Measurements from ENCODE around the gene MRPS6. TPM values are rescaled to one million over a fixed set of nuclear protein-coding genes. Genes with fewer than 3 reads are reported as not detected.

The MRPS6 gene
- total and polyA plus RNA-seq, 10 of the 15 experiments (the other 5 are each of a cell fraction or from before 2014, with no cell fraction given): 32.5 to 232 (median 90.3) TPM

GRCh38 chr21:34156957-34157356 lies 83.6 kb downstream of the MRPS6 start:
- no peak overlapping the region for H2AFZ ChIP-seq (ENCODE audit: control insufficient read depth, low read depth, low read length)
- H3K36me3 ChIP-seq (ENCODE audit: control insufficient read depth in 2 of 2, insufficient read depth in 2 of 2, low read length in 1 of 2): no peaks in the 10 kb centered on the region
- FAIRE-seq: no peak
- TF ChIP-seq KAT2A (conservative IDR thresholded peaks at IDR 0.05; ENCODE audit: control insufficient read depth, low read depth, low read length) (no peak), IRF3 (IDR thresholded peaks at IDR 0.05) (no peak), YBX1 (IDR thresholded peaks at IDR 0.05) (no peak), BCL11A (IDR thresholded peaks at IDR 0.05; ENCODE audit: low read depth, low read length) (no peak), WRNIP1 (IDR thresholded peaks at IDR 0.05; ENCODE audit: borderline replicate concordance, low read depth, low read length) (no peak), PAX8 (IDR thresholded peaks at IDR 0.05) (no peak), RCOR1 (conservative IDR thresholded peaks at IDR 0.05; ENCODE audit: low read depth, low read length) (no peak), RFX5 (IDR thresholded peaks at IDR 0.05; ENCODE audit: low read depth, low read length) (no peak), NFIC (IDR thresholded peaks at IDR 0.05; ENCODE audit: low read depth, low read length) (no peak), ZBED1 (IDR thresholded peaks at IDR 0.05; ENCODE audit: borderline replicate concordance) (no peak), BACH1 (IDR thresholded peaks at IDR 0.05; ENCODE audit: borderline replicate concordance) (no peak)
- TF ChIP-seq, protein P1, sequence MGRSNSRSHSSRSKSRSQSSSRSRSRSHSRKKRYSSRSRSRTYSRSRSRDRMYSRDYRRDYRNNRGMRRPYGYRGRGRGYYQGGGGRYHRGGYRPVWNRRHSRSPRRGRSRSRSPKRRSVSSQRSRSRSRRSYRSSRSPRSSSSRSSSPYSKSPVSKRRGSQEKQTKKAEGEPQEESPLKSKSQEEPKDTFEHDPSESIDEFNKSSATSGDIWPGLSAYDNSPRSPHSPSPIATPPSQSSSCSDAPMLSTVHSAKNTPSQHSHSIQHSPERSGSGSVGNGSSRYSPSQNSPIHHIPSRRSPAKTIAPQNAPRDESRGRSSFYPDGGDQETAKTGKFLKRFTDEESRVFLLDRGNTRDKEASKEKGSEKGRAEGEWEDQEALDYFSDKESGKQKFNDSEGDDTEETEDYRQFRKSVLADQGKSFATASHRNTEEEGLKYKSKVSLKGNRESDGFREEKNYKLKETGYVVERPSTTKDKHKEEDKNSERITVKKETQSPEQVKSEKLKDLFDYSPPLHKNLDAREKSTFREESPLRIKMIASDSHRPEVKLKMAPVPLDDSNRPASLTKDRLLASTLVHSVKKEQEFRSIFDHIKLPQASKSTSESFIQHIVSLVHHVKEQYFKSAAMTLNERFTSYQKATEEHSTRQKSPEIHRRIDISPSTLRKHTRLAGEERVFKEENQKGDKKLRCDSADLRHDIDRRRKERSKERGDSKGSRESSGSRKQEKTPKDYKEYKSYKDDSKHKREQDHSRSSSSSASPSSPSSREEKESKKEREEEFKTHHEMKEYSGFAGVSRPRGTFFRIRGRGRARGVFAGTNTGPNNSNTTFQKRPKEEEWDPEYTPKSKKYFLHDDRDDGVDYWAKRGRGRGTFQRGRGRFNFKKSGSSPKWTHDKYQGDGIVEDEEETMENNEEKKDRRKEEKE (IDR thresholded peaks at IDR 0.05): no peak
- no peaks in the 10 kb centered on the region for H3K79me2 ChIP-seq (ENCODE audit: control insufficient read depth, insufficient read depth, low read length)
- H3K9ac ChIP-seq (ENCODE audit: control insufficient read depth, insufficient read depth, low read length): no peak overlapping the region
- no peak for ATAC-seq
- RAD21 ChIA-PET (ENCODE audit: unreplicated experiment): no interaction called here
- SMC1A ChIA-PET (ENCODE audit: uncharacterized antibody, unreplicated experiment): no interaction called here
- DNase-seq (ENCODE audit: low read depth, low spot score): no peak
- no TSS peak for BruUV-seq (replicated peaks)
- H3K9me3 ChIP-seq (replicated peaks; ENCODE audit: control insufficient read depth, insufficient read depth, low read length): no peaks in the 10 kb centered on the region; the same call in 2 of the 3 replicates
- CTCF ChIA-PET: no interaction called here
- intact Hi-C loops (cut with micrococcal nuclease; ENCODE audit: unreplicated experiment): no loop called here
- no peaks in the 10 kb centered on the region for H4K20me1 ChIP-seq (ENCODE audit: control insufficient read depth, insufficient read depth)
- WGBS (ENCODE audit: insufficient coverage, insufficient replicate concordance, low lambda C conversion rate, missing lambda C conversion rate): 44% methylated on average over 3 of the region's 3 CpGs
- H3K27ac ChIP-seq (ENCODE audit: control insufficient read depth, insufficient read depth): no peak overlapping the region
- in situ Hi-C loops (cut with MboI): no loop called here
- H3K4me1 ChIP-seq (ENCODE audit: control insufficient read depth, insufficient read depth, low read length): no peaks in the 10 kb centered on the region
- H3K4me2 ChIP-seq (ENCODE audit: control insufficient read depth, insufficient read depth): no peak overlapping the region
- POLR2A ChIA-PET: no interaction called here
- no peak overlapping the region for H3K4me3 ChIP-seq
- no peaks in the 10 kb centered on the region for H3K27me3 ChIP-seq (replicated peaks in 1 of 2; ENCODE audit: control insufficient read depth in 2 of 2, insufficient read depth in 2 of 2, low read length in 1 of 2)

All from GM12878 (cell line).